H1 (cell line): ENCODE data around the gene UNK. TPM values are rescaled to one million over a fixed set of nuclear protein-coding genes. Genes with fewer than 3 reads are reported as not detected.
A peak's percentile ranks its signal among the peaks of the same experiment; 100 is the strongest.

ENCODE experiments used
- CTCF ChIA-PET: fragments of 300-600 bp; sonication (Branson Sonifier 250); formaldehyde crosslinking; loops from one replicate; lab custom pipeline; 2021; ENCODE audit not compliant: partially characterized antibody; lab: Charles Lee
- POLR2A ChIA-PET: fragments of 300-600 bp; sonication (Branson Sonifier 250); formaldehyde crosslinking; loops from one replicate; lab custom pipeline; 2021; ENCODE audit warnings: inconsistent platforms; ENCODE audit not compliant: partially characterized antibody; lab: Charles Lee
- DNase-seq, 2 experiments: peaks; one replicate each; pipeline versions ENCODE4 v3.0.0 to v3.0.0-alpha.2; 2010 to 2022; ENCODE audit warnings: low spot score in 2 of 2, low read depth in 1 of 2, mixed read lengths in 1 of 2
- FAIRE-seq: peaks from 2 replicates; lab custom pipeline; 2011; peaks lifted over from hg19 to GRCh38; lab: Jason Lieb, UNC
- H2AFZ ChIP-seq: 2 replicates; pipeline ENCODE4 v1.8.1; 2012; ENCODE audit warnings: low read length, inconsistent platforms
- H2AK5ac ChIP-seq: 2 replicates; pipeline ENCODE4 v1.6.1; 2013; ENCODE audit warnings: low read depth, low read length
- H2BK120ac ChIP-seq: replicated peaks from 2 replicates; pipeline ENCODE3; 2013; ENCODE audit warnings: low read depth, low read length, inconsistent platforms
- H2BK12ac ChIP-seq: 2 replicates; pipeline ENCODE4 v1.6.1; 2013; ENCODE audit warnings: low read depth, low read length
- H2BK15ac ChIP-seq: 2 replicates; pipeline ENCODE4 v1.6.1; 2013; ENCODE audit warnings: low read length
- H2BK20ac ChIP-seq: 2 replicates; pipeline ENCODE4 v1.6.1; 2013; ENCODE audit warnings: low read length
- H2BK5ac ChIP-seq: 2 replicates; pipeline ENCODE4 v1.6.1; 2013; ENCODE audit warnings: low read depth, low read length
- H3K14ac ChIP-seq: 2 replicates; pipeline ENCODE4 v1.6.1; 2013; ENCODE audit warnings: inconsistent platforms; ENCODE audit not compliant: insufficient read length
- H3K18ac ChIP-seq: 2 replicates; pipeline ENCODE4 v1.6.1; 2013; ENCODE audit warnings: low read length; ENCODE audit errors: extremely low read depth
- H3K23ac ChIP-seq: 2 replicates; pipeline ENCODE4 v1.6.1; 2013; ENCODE audit warnings: inconsistent platforms; ENCODE audit not compliant: insufficient read length
- H3K23me2 ChIP-seq: 2 replicates; pipeline ENCODE4 v1.6.1; 2013; ENCODE audit warnings: low read depth, low read length
- H3K27ac ChIP-seq: 2 replicates; pipeline ENCODE4 v1.6.1; 2011; ENCODE audit warnings: low read depth, low read length, inconsistent platforms
- H3K27me3 ChIP-seq, 4 experiments: replicated peaks in 1 of 4; 1 replicate in 1 of 4; 2 replicates in 3 of 4; pipeline versions ENCODE4 v1.6.1 to v1.8.1; 2011 to 2013; ENCODE audit warnings: low read length in 3 of 4, mild to moderate bottlenecking in 3 of 4, inconsistent platforms in 2 of 4, mixed read lengths in 2 of 4, moderate library complexity in 1 of 4; ENCODE audit not compliant: control insufficient read depth in 3 of 4, insufficient read depth in 3 of 4; ENCODE audit errors: extremely low read depth in 1 of 4
- H3K36me3 ChIP-seq, 4 experiments: 2 replicates each; pipeline versions ENCODE4 v1.6.1 to v1.8.1; 2011 to 2013; ENCODE audit warnings: mild to moderate bottlenecking in 4 of 4, low read length in 3 of 4, moderate library complexity in 2 of 4, control low read depth in 1 of 4, inconsistent platforms in 1 of 4; ENCODE audit not compliant: insufficient read depth in 4 of 4, control insufficient read depth in 2 of 4
- H3K4ac ChIP-seq: replicated peaks from 2 replicates; pipeline ENCODE3; 2013; ENCODE audit warnings: low read length, low read depth, mixed read lengths, inconsistent platforms; ENCODE audit not compliant: insufficient read length
- H3K4me1 ChIP-seq, 4 experiments: replicated peaks in 1 of 4; 1 replicate in 1 of 4; 2 replicates in 3 of 4; pipeline versions ENCODE4 v1.6.1 to v1.8.1; 2011 to 2013; ENCODE audit warnings: low read length in 3 of 4, inconsistent platforms in 2 of 4, mixed read lengths in 1 of 4; ENCODE audit not compliant: insufficient read depth in 4 of 4, control insufficient read depth in 3 of 4
- H3K4me2 ChIP-seq, 2 experiments: 2 replicates each; pipeline versions ENCODE4 v1.6.1 to v1.8.1; 2011 to 2013; ENCODE audit warnings: low read depth in 2 of 2, low read length in 2 of 2, control low read depth in 1 of 2, inconsistent platforms in 1 of 2, mild to moderate bottlenecking in 1 of 2; ENCODE audit not compliant: insufficient read depth in 1 of 2
- H3K4me3 ChIP-seq, 4 experiments: fragments of 200-600, 300-600 bp in 1 of 4; sonication (generic), shearing (Covaris generic), sonication (Bioruptor Twin) in 1 of 4; 2 replicates each; pipeline versions ENCODE4 v1.5.1 to v1.8.1; 2011 to 2016; ENCODE audit warnings: low read length in 4 of 4, low read depth in 3 of 4, control low read depth in 2 of 4, inconsistent platforms in 2 of 4, mild to moderate bottlenecking in 2 of 4, mixed read lengths in 1 of 4, moderate library complexity in 1 of 4; ENCODE audit not compliant: insufficient read depth in 2 of 4; ENCODE audit errors: extremely low read depth in 1 of 4
- H3K56ac ChIP-seq: replicated peaks from 2 replicates; pipeline ENCODE3; 2013; ENCODE audit warnings: low read depth, mild to moderate bottlenecking, mixed read lengths, low read length, inconsistent platforms; ENCODE audit not compliant: insufficient read length
- H3K79me1 ChIP-seq: 2 replicates; pipeline ENCODE4 v1.6.1; 2013; ENCODE audit warnings: low read depth, low read length, control low read depth
- H3K79me2 ChIP-seq, 2 experiments: 2 replicates each; pipeline versions ENCODE4 v1.6.1 to v1.8.1; 2012 to 2013; ENCODE audit warnings: low read length in 2 of 2, mild to moderate bottlenecking in 2 of 2, inconsistent platforms in 1 of 2; ENCODE audit not compliant: insufficient read depth in 2 of 2, control insufficient read depth in 1 of 2
- H3K9ac ChIP-seq, 4 experiments: replicated peaks in 1 of 4; 1 replicate in 1 of 4; 2 replicates in 3 of 4; pipeline versions ENCODE4 v1.6.1 to v1.8.1; 2011 to 2013; ENCODE audit warnings: low read depth in 3 of 4, low read length in 3 of 4, control low read depth in 2 of 4, mild to moderate bottlenecking in 2 of 4, moderate library complexity in 2 of 4, inconsistent platforms in 1 of 4; ENCODE audit errors: extremely low read depth in 1 of 4
- H3K9me3 ChIP-seq, 2 experiments: 2 replicates each; pipeline versions ENCODE4 v1.6.1 to v1.8.1; 2012 to 2013; ENCODE audit warnings: mild to moderate bottlenecking in 2 of 2, moderate library complexity in 2 of 2, control low read depth in 1 of 2, inconsistent platforms in 1 of 2, low read depth in 1 of 2, low read length in 1 of 2, mixed read lengths in 1 of 2; ENCODE audit not compliant: insufficient read depth in 2 of 2
- H4K20me1 ChIP-seq, 2 experiments: replicated peaks in 1 of 2; 2 replicates each; pipeline versions ENCODE3 to v1.8.1; 2011 to 2013; ENCODE audit warnings: inconsistent platforms in 2 of 2, low read length in 2 of 2, mild to moderate bottlenecking in 1 of 2; ENCODE audit not compliant: insufficient read depth in 2 of 2, control insufficient read depth in 1 of 2
- H4K5ac ChIP-seq: 2 replicates; pipeline ENCODE4 v1.6.1; 2013; ENCODE audit warnings: low read length, low read depth, mixed read lengths, inconsistent platforms; ENCODE audit not compliant: insufficient read length
- H4K8ac ChIP-seq: 2 replicates; pipeline ENCODE4 v1.8.0; 2013; ENCODE audit warnings: mild to moderate bottlenecking, moderate library complexity, low read length, inconsistent platforms; ENCODE audit not compliant: insufficient read depth; ENCODE audit errors: extremely low read depth
- H4K91ac ChIP-seq: replicated peaks from 2 replicates; pipeline ENCODE3; 2013; ENCODE audit warnings: low read length, mixed read lengths, inconsistent platforms; ENCODE audit not compliant: insufficient read length
- GTF2F1 ChIP-seq: IDR thresholded peaks from 2 replicates; pipeline ENCODE4 v1.6.1; 2012; ENCODE audit warnings: low read depth, low read length, improper control_type of control experiment, borderline replicate concordance
- WGBS, 2 experiments: shearing (Covaris generic) in 1 of 2; methylation state at CpG; one replicate each; pipeline versions ENCODE4 v1.1.6 to v1.1.7; 2013 to 2015; ENCODE audit warnings: low lambda C conversion rate in 2 of 2, mixed read lengths in 2 of 2, inconsistent platforms in 1 of 2, low coverage in 1 of 2, missing lambda C conversion rate in 1 of 2; ENCODE audit not compliant: insufficient replicate concordance in 2 of 2, insufficient coverage in 1 of 2, insufficient read length in 1 of 2; ENCODE audit errors: extremely low coverage in 1 of 2, missing lambda C conversion rate in 1 of 2; 5-methylcytosine and 5-hydroxymethylcytosine counted together
- polyA plus RNA-seq, 7 experiments: library from polyadenylated mRNA; depleted of rRNA in 3 of 7; stranded (reverse) in 5 of 7; unstranded in 2 of 7; fragments of >200 nt in 5 of 7; fragments of 200-250 nt in 2 of 7; gene quantifications; 1 replicate in 5 of 7; 2 replicates in 1 of 7; 4 replicates in 1 of 7; pipeline versions ENCODE4 v1.2.1 to v1.2.3, GENCODE V29; 2011 to 2013; ENCODE audit warnings: missing spikeins in 2 of 7, mixed read lengths in 2 of 7
- total RNA-seq: library from RNA; stranded (reverse); fragmentation: NEBNext Ultra II Directional; extraction: Animal tissue kit (Norgen Biotek cat#: 25700); gene quantifications from 2 replicates; pipeline ENCODE4 v1.2.1, GENCODE V29; 2021
- TF ChIP-seq, protein P1 (sequence below), 3 experiments: IDR thresholded peaks; 1 replicate in 2 of 3; 2 replicates in 1 of 3; pipeline versions ENCODE4 v1.5.1 to v1.6.1; 2011; ENCODE audit warnings: low read length in 3 of 3, mild to moderate bottlenecking in 3 of 3, inconsistent platforms in 2 of 3, low read depth in 1 of 3, moderate library complexity in 1 of 3; ENCODE audit not compliant: insufficient read depth in 1 of 3; ENCODE audit errors: control extremely low read depth in 1 of 3

The UNK gene
- total and polyA plus RNA-seq, 2 of the 8 experiments (the other 6 are each of a cell fraction or from before 2014, with no cell fraction given): 24.2 to 33.3 TPM

DNA sequence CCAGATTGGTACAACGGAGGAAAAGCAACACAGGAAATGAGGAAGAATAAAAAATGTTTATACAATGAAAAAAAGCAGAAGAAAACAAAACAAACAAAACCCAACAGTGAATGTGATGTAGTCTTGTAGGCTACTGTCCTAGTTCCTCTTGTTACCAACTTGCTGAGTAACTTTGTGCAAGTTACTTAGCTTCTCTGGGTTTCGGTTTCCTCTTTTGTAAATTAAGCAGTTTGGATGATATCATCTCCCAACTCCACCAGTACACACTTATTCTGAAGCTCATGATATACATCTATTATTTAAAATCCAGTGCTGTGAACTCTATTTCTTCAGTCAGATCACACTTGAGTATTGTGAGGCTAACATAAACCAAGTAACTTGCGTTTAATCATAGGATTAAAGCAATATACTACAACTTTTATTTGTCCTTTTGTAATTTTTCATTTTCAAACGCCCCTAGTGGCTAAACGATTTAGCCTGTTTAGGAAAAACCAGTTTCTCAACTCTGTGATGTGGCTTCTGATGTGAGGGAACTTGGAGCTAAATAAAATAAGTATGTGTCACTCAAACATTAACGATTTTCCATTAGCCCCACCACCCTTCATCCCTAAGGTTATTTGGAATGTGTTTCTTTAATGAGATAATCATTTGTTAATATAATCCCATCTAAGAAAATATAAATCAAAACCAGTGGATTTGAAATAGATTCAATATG lies 1.4 kb upstream of the UNK start:
- Histone ChIP-seq H3K18ac (no peak overlapping the region), H3K27ac (no peak overlapping the region), H2BK120ac (no peak overlapping the region), H4K20me1 (peaks cover 3 to 4% of the 10 kb centered on the region in 2 experiments), H3K79me1 (peaks cover 3% of the 10 kb centered on the region; the same call in 1 of the 2 replicates), H3K36me3 (peaks cover 0 to 6% (median 3%) of the 10 kb centered on the region in 4 experiments; a peak in 5 of 8 replicates), H3K27me3 (no peaks in the 10 kb centered on the region), H2BK15ac (no peak overlapping the region), H3K4me2 (no peak overlapping the region; a peak in 2 of 4 replicates), H2BK20ac (no peak overlapping the region), H4K8ac (no peak overlapping the region), H2BK12ac (no peak overlapping the region), H4K91ac (no peak overlapping the region), H3K14ac (no peak overlapping the region), H3K4ac (no peak overlapping the region), H2AFZ (peak overlapping the region; percentile 37; the same call in 1 of the 2 replicates), H3K9me3 (no peaks in the 10 kb centered on the region), H2AK5ac (no peak overlapping the region), H3K23ac (no peak overlapping the region), H3K4me1 (peaks cover 0 to 20% (median 7%) of the 10 kb centered on the region in 4 experiments; a peak in 6 of 7 replicates), H3K9ac (no peak overlapping the region), H3K79me2 (peaks cover 21 to 46% of the 10 kb centered on the region in 2 experiments), H3K4me3 (peak overlapping the region in 1 of 4 experiments; percentile 87; a peak in 1 of 8 replicates), H3K23me2 (peaks cover 6% of the 10 kb centered on the region; the same call in 1 of the 2 replicates), H3K56ac (no peak overlapping the region), H2BK5ac (no peak overlapping the region), H4K5ac (no peak overlapping the region)
- DNase-seq: no peak
- FAIRE-seq: no peak
- no peak for TF ChIP-seq GTF2F1
- TF ChIP-seq, protein P1, sequence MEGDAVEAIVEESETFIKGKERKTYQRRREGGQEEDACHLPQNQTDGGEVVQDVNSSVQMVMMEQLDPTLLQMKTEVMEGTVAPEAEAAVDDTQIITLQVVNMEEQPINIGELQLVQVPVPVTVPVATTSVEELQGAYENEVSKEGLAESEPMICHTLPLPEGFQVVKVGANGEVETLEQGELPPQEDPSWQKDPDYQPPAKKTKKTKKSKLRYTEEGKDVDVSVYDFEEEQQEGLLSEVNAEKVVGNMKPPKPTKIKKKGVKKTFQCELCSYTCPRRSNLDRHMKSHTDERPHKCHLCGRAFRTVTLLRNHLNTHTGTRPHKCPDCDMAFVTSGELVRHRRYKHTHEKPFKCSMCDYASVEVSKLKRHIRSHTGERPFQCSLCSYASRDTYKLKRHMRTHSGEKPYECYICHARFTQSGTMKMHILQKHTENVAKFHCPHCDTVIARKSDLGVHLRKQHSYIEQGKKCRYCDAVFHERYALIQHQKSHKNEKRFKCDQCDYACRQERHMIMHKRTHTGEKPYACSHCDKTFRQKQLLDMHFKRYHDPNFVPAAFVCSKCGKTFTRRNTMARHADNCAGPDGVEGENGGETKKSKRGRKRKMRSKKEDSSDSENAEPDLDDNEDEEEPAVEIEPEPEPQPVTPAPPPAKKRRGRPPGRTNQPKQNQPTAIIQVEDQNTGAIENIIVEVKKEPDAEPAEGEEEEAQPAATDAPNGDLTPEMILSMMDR (IDR thresholded peaks at IDR 0.05; ENCODE audit: control extremely low read depth in 1 of 3, insufficient read depth in 1 of 3, low read depth in 1 of 3, low read length in 3 of 3): peak in 2 of 3 experiments; percentile 14 to 48; a peak in 2 of 4 replicates
- WGBS, 2 experiments: 47% methylated on average over 6 of the region's 6 CpGs; no CpG with 5 or more reads in 1 of the 2 experiments
- POLR2A ChIA-PET: interaction anchor here (0.8 to 7.5 kb wide), 14 partner anchors 8 to 113 kb away, joined by 3 to 98 read pairs (median 18); partner anchors contain the start of genes GALK1 and TRIM65
- CTCF ChIA-PET: interaction anchor here (0.6 to 21.4 kb wide), 21 partner anchors 9 to 1837 kb away, joined by 3 to 359 read pairs (median 5); partner anchors contain the start of genes GALK1, SMIM5, TRIM65 and UNC13D
